Spleen (tissue), 7 donors: ENCODE measurements around the gene HBG1.

Source experiments
- POLR2AphosphoS5 ChIP-seq, 3 donors: sonication (generic); formaldehyde crosslinking; IDR thresholded peaks; one replicate each; pipeline ENCODE4 v1.5.1; 2017; ENCODE audit warnings: antibody characterized with exemption in 3 of 3
- TF ChIP-seq, protein P1 (sequence below), 11 experiments: fragments of 200-600 bp in 7 of 11; fragments of 450-650 bp in 4 of 11; sonication (generic) in 4 of 11; IDR thresholded peaks in 8 of 11; conservative IDR thresholded peaks in 3 of 11; 1 replicate in 7 of 11; 2 replicates in 4 of 11; pipeline versions ENCODE4 v1.4.0 to v1.8.0; 2016 to 2021; ENCODE audit warnings: antibody characterized with exemption in 11 of 11, inconsistent platforms in 4 of 11, mild to moderate bottlenecking in 1 of 11
- donor health status: DM: no; HTN: no; CAD: no; lungs with moderate emphysema.
- donor health status: DM: no; HTN: no; CAD: no.
- donor health status: DM: no; HTN: no; CAD: no.

DNA sequence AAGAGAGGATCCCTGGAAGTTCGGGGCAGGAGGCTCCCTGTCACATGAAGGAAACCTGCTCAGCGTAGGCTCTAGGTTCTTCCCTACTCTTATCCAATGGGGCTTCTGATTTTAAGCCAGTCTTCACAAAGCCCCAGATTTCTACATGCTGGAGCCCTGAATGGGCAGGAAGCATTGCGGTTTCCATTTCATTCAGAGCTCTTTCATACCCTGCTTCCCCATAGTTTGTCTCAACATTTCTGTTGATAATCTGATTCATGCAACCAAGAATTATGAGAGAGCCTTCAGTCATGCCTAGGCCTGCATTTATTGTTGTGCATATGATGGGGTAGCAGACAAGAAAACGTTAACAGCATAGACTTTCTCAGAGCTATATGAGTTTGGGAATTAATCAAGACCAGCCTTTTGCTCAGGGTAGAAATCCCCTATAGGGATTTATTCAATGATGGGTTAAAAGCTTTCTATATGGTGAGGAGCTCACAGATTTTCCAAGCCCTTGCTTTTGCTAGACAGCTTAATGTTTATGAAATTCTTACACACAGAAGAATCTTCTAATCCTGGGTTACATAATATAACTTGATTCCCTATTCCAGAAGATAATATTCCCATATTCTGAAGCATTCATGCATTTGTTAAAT lies 36.2 kb upstream of the HBG1 start:
- TF ChIP-seq, protein P1, sequence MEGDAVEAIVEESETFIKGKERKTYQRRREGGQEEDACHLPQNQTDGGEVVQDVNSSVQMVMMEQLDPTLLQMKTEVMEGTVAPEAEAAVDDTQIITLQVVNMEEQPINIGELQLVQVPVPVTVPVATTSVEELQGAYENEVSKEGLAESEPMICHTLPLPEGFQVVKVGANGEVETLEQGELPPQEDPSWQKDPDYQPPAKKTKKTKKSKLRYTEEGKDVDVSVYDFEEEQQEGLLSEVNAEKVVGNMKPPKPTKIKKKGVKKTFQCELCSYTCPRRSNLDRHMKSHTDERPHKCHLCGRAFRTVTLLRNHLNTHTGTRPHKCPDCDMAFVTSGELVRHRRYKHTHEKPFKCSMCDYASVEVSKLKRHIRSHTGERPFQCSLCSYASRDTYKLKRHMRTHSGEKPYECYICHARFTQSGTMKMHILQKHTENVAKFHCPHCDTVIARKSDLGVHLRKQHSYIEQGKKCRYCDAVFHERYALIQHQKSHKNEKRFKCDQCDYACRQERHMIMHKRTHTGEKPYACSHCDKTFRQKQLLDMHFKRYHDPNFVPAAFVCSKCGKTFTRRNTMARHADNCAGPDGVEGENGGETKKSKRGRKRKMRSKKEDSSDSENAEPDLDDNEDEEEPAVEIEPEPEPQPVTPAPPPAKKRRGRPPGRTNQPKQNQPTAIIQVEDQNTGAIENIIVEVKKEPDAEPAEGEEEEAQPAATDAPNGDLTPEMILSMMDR (IDR thresholded peaks at IDR 0.05 in 8 of 11, conservative IDR thresholded peaks at IDR 0.05 in 3 of 11) = no peak
- TF ChIP-seq POLR2AphosphoS5 (IDR thresholded peaks at IDR 0.05) = no peak
